PC-3 (cell line): ENCODE measurements around the gene CFAP45. TPM values are rescaled to one million over a fixed set of nuclear protein-coding genes. Genes with fewer than 3 reads are reported as not detected.
A peak's percentile ranks its signal among the peaks of the same experiment; 100 is the strongest.

Experiments
- ATAC-seq: fragments of 200-7000 bp; cut with Tn5 transposase; 2 replicates; pipeline ENCODE4 v1.9.1; 2020; ENCODE audit warnings: mild to moderate bottlenecking, moderate library complexity
- BruUV-seq: library from RNA; stranded (reverse); fragments of 400-500 nt; replicated peaks from 2 replicates; lab custom pipeline; 2021; lab: Mats Ljungman, UMichigan
- CTCF ChIA-PET: fragments of 300-600 bp; sonication (Branson Sonifier 250); formaldehyde crosslinking; loops from one replicate; lab custom pipeline; 2022; ENCODE audit warnings: antibody characterized with exemption; lab: Charles Lee
- POLR2A ChIA-PET: fragments of 300-600 bp; sonication (Branson Sonifier 250); formaldehyde crosslinking; loops from one replicate; lab custom pipeline; 2022; ENCODE audit warnings: antibody characterized with exemption; ENCODE audit not compliant: unreplicated experiment; lab: Charles Lee
- DNase-seq: peaks from one replicate; pipeline ENCODE4 v3.0.0-alpha.2; 2015
- H2AFZ ChIP-seq: fragments of 300-600 bp; sonication (generic); 2 replicates; pipeline ENCODE4 v1.6.0; 2016; ENCODE audit warnings: antibody characterized with exemption, low read length
- H3F3A ChIP-seq: fragments of 300-600 bp; sonication (generic); one replicate; pipeline ENCODE4 v1.6.0; 2017; ENCODE audit warnings: antibody characterized with exemption, low read length, control low read depth, mild to moderate bottlenecking; ENCODE audit not compliant: unreplicated experiment
- H3K27ac ChIP-seq: fragments of 300-600 bp; sonication (generic); 2 replicates; pipeline ENCODE4 v1.5.1; 2016; ENCODE audit warnings: mild to moderate bottlenecking, low read length
- H3K27me3 ChIP-seq: fragments of 300-600 bp; sonication (generic); 2 replicates; pipeline ENCODE4 v1.6.1; 2016; ENCODE audit warnings: low read length, mixed read lengths
- H3K36me3 ChIP-seq: fragments of 300-600 bp; sonication (generic); 2 replicates; pipeline ENCODE4 v1.6.1; 2016; ENCODE audit warnings: low read depth, mixed run types, low read length, mixed read lengths
- H3K4me1 ChIP-seq: fragments of 300-600 bp; sonication (generic); 2 replicates; pipeline ENCODE4 v1.5.1; 2016; ENCODE audit warnings: low read length; ENCODE audit not compliant: insufficient read depth
- H3K4me2 ChIP-seq: fragments of 300-600 bp; sonication (generic); 2 replicates; pipeline ENCODE4 v1.6.0; 2016; ENCODE audit warnings: low read length
- H3K4me3 ChIP-seq: fragments of 300-600 bp; sonication (generic); 2 replicates; pipeline ENCODE4 v1.5.1; 2016; ENCODE audit warnings: mild to moderate bottlenecking, low read length, mixed read lengths
- H3K79me2 ChIP-seq: fragments of 300-600 bp; sonication (generic); 2 replicates; pipeline ENCODE4 v1.6.1; 2017; ENCODE audit warnings: low read length, mixed read lengths
- H3K9ac ChIP-seq: fragments of 300-600 bp; sonication (generic); 2 replicates; pipeline ENCODE4 v1.6.0; 2016; ENCODE audit warnings: mild to moderate bottlenecking, low read length
- H3K9me2 ChIP-seq: fragments of 300-600 bp; sonication (generic); replicated peaks from 2 replicates; pipeline ENCODE4 v1.6.1; 2016; ENCODE audit warnings: mixed run types, low read length, mixed read lengths
- H3K9me3 ChIP-seq: fragments of 300-600 bp; sonication (generic); 2 replicates; pipeline ENCODE4 v1.6.1; 2016; ENCODE audit warnings: low read length, mixed read lengths
- H4K20me1 ChIP-seq: fragments of 300-600 bp; sonication (generic); 2 replicates; pipeline ENCODE4 v1.6.1; 2016; ENCODE audit warnings: low read length, mixed read lengths
- CTCF ChIP-seq: fragments of 300-600 bp; sonication (generic); conservative IDR thresholded peaks from 2 replicates; pipeline ENCODE4 v1.5.1; 2017; ENCODE audit warnings: antibody characterized with exemption, low read depth, mild to moderate bottlenecking, low read length
- EZH2 ChIP-seq: fragments of 300-600 bp; sonication (generic); IDR thresholded peaks from one replicate; pipeline ENCODE4 v1.6.1; 2017; ENCODE audit warnings: antibody characterized with exemption, mild to moderate bottlenecking, low read length; ENCODE audit not compliant: unreplicated experiment
- EZH2phosphoT487 ChIP-seq: fragments of 300-600 bp; sonication (generic); IDR thresholded peaks from 2 replicates; pipeline ENCODE4 v1.6.1; 2018; ENCODE audit warnings: mild to moderate bottlenecking, antibody characterized with exemption, low read length, borderline replicate concordance
- intact Hi-C: fragments of 100-400 bp; cut with micrococcal nuclease; formaldehyde crosslinking; loops from 2 replicates; pipeline ENCODE4 v1.9.0; 2023
- total RNA-seq: library from RNA; depleted of rRNA; stranded (reverse); fragments of >200 nt; gene quantifications from 2 replicates; pipeline ENCODE4 v1.2.3, GENCODE V29; 2014

Gene CFAP45
- total RNA-seq, 1 experiment from 2014 or later = 1.6 TPM

GRCh38 chr1:159870704-159871103, 29.3 kb downstream of the CFAP45 start:
- Histone ChIP-seq H3K4me2 (no peak overlapping the region), H3K79me2 (no peaks in the 10 kb centered on the region), H3K27ac (no peak overlapping the region), H3K4me1 (peaks cover 17% of the 10 kb centered on the region), H3K36me3 (no peaks in the 10 kb centered on the region), H3K27me3 (no peaks in the 10 kb centered on the region), H2AFZ (no peak overlapping the region), H3K9ac (no peak overlapping the region), H3F3A (no peaks in the 10 kb centered on the region), H3K9me2 (no peaks in the 10 kb centered on the region), H3K9me3 (no peaks in the 10 kb centered on the region), H3K4me3 (no peak overlapping the region), H4K20me1 (no peaks in the 10 kb centered on the region)
- no TSS peak for BruUV-seq
- intact Hi-C loops = no loop called here
- ATAC-seq (no peak), DNase-seq (no peak)
- TF ChIP-seq CTCF (no peak), EZH2phosphoT487 (no peak), EZH2 (no peak)
- ChIA-PET CTCF (no interaction called here), POLR2A (no interaction called here)

DNA sequence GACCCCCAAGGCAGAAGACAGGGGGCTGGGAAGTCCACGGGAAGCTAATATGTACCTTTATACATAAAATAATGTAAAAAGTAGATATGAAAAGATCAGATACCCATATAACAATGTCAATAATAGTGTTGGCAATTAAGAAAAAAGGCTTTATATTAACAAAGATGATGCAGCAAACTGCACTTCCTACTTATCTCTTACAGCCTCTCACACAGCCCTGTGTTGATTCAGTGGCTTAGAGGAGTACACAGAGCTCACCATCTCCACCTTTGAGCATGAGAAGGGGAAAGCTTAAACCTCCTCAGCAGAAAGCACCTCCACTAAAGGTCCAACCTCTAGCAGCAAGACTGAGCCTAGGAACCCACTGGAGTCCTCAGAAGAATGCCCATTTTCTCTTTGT, 30.4 kb downstream of the CFAP45 start:
- Histone ChIP-seq H3K9me3 (no peaks in the 10 kb centered on the region), H3K27ac (peak overlapping the region; percentile 31), H3K4me1 (peaks cover 17% of the 10 kb centered on the region), H3F3A (no peaks in the 10 kb centered on the region), H3K9ac (no peak overlapping the region), H3K79me2 (no peaks in the 10 kb centered on the region), H3K27me3 (no peaks in the 10 kb centered on the region), H4K20me1 (no peaks in the 10 kb centered on the region), H3K36me3 (no peaks in the 10 kb centered on the region), H2AFZ (no peak overlapping the region), H3K4me3 (no peak overlapping the region), H3K4me2 (0 out of 2 replicates have a peak overlapping the region, but pooled peaks have one; percentile 23), H3K9me2 (no peaks in the 10 kb centered on the region)
- no peak for ATAC-seq
- CTCF ChIA-PET = no interaction called here
- no TSS peak for BruUV-seq
- POLR2A ChIA-PET = no interaction called here
- intact Hi-C loops = no loop called here
- TF ChIP-seq EZH2phosphoT487 (no peak), CTCF (no peak), EZH2 (no peak)
- DNase-seq = peak; percentile 31

DNA sequence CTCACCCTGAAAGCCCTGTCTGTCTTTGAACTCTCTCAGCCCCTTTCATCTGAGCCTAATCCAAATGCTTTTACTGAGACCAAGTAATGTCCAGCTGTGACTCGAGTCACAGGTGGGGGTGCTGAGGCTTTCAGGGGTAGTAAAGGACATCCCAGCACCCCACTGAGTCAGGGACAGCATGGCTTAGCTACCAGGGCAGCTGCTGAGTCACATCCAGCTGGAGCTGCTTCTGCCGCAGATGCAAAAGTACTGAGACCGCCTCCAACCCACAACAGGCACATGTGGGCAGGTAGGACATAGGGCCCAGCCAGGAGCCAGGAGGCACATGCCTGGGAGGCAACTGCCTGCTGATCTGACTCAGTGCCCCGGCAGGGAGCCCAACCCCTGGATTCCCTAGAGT, 30.8 kb downstream of the CFAP45 start:
- Histone ChIP-seq H3K27me3 (no peaks in the 10 kb centered on the region), H3K79me2 (no peaks in the 10 kb centered on the region), H4K20me1 (no peaks in the 10 kb centered on the region), H3K9me2 (no peaks in the 10 kb centered on the region), H3K9me3 (no peaks in the 10 kb centered on the region), H3K4me1 (peaks cover 17% of the 10 kb centered on the region), H3F3A (no peaks in the 10 kb centered on the region), H3K9ac (no peak overlapping the region), H2AFZ (0 out of 2 replicates have a peak overlapping the region, but pooled peaks have one; percentile 6), H3K36me3 (no peaks in the 10 kb centered on the region), H3K4me3 (no peak overlapping the region), H3K27ac (peak overlapping the region; percentile 31), H3K4me2 (peak overlapping the region; percentile 23; the same call in 1 of the 2 replicates)
- ATAC-seq = peak; percentile 63
- peak; percentile 84 for DNase-seq
- no peak for TF ChIP-seq CTCF
- TF ChIP-seq EZH2 = no peak
- no TSS peak for BruUV-seq
- ChIA-PET POLR2A (no interaction called here), CTCF (interaction anchor here (0.6 kb wide), 1 partner anchor 671 kb away, joined by 3 read pairs; no protein-coding TSS in a partner anchor)
- intact Hi-C loops = no loop called here
